HCT116 (cell line): ENCODE measurements around the gene MACROH2A2. TPM values are rescaled to one million over a fixed set of nuclear protein-coding genes. Genes with fewer than 3 reads are reported as not detected.

Experiments
- ATAC-seq: fragments of 200-7000 bp; cut with Tn5 transposase; 2 replicates; pipeline ENCODE4 v1.9.1; 2020; ENCODE audit warnings: mild to moderate bottlenecking, moderate library complexity
- BruUV-seq: library from RNA; stranded (reverse); fragments of 400-500 nt; replicated peaks from 2 replicates; lab custom pipeline; 2021; lab: Mats Ljungman, UMichigan
- CTCF ChIA-PET: fragments of 300-600 bp; sonication (Branson Sonifier 250); formaldehyde crosslinking; loops from one replicate; lab custom pipeline; 2021; ENCODE audit warnings: antibody characterized with exemption; lab: Charles Lee
- POLR2A ChIA-PET: fragments of 300-600, 350-600 bp; sonication (Branson Sonifier 250); formaldehyde crosslinking; loops from one replicate; lab custom pipeline; 2021; ENCODE audit warnings: antibody characterized with exemption; lab: Charles Lee
- RAD21 ChIA-PET, 2 experiments: fragments of 300-600 bp; sonication (Branson Sonifier 250); formaldehyde crosslinking; loops; one replicate each; lab custom pipeline; 2023; ENCODE audit warnings: low total read pairs in 2 of 2; ENCODE audit not compliant: uncharacterized antibody in 2 of 2, unreplicated experiment in 2 of 2, low non-redundant PET in 1 of 2; lab: Charles Lee
- DNase-seq: peaks from one replicate; pipeline ENCODE4 v3.0.0-alpha.2; 2010; ENCODE audit warnings: low read depth, low spot score
- H2AFZ ChIP-seq: fragments of 200-600 bp; shearing (Covaris generic), sonication (generic); 2 replicates; pipeline ENCODE4 v1.6.1; 2017; ENCODE audit warnings: low read depth, mixed run types, mixed read lengths, antibody characterized with exemption, low read length; ENCODE audit not compliant: poor library complexity, severe bottlenecking
- H3K27ac ChIP-seq: 2 replicates; pipeline ENCODE4 v1.5.1; 2012; ENCODE audit warnings: low read depth, low read length
- H3K27me3 ChIP-seq: fragments of 200-600 bp; sonication (generic); 2 replicates; pipeline ENCODE4 v1.6.1; 2016; ENCODE audit warnings: mixed run types, low read length, mixed read lengths; ENCODE audit not compliant: insufficient read depth
- H3K36me3 ChIP-seq, 2 experiments: fragments of 200-500 bp in 1 of 2; fragments of 200-600 bp in 1 of 2; sonication (Bioruptor generic) in 1 of 2; sonication (generic) in 1 of 2; 2 replicates each; pipeline versions ENCODE4 v1.5.1 to v1.6.1; 2014 to 2016; ENCODE audit warnings: low read length in 2 of 2, inconsistent platforms in 1 of 2, mixed read lengths in 1 of 2, mixed run types in 1 of 2; ENCODE audit not compliant: insufficient read depth in 2 of 2, control insufficient read depth in 1 of 2
- H3K4me1 ChIP-seq, 2 experiments: fragments of 200-600 bp in 1 of 2; sonication (generic) in 1 of 2; 2 replicates each; pipeline versions ENCODE4 v1.5.1 to v1.6.1; 2012 to 2017; ENCODE audit warnings: low read length in 2 of 2, inconsistent platforms in 1 of 2, mild to moderate bottlenecking in 1 of 2, mixed read lengths in 1 of 2, mixed run types in 1 of 2, moderate library complexity in 1 of 2; ENCODE audit not compliant: insufficient read depth in 2 of 2, control insufficient read depth in 1 of 2
- H3K4me2 ChIP-seq: fragments of 200-600 bp; sonication (generic); 2 replicates; pipeline ENCODE4 v1.6.1; 2017; ENCODE audit warnings: mixed run types, low read length, mixed read lengths
- H3K4me3 ChIP-seq, 2 experiments: fragments of 200-600 bp in 1 of 2; sonication (generic) in 1 of 2; replicated peaks in 1 of 2; 2 replicates each; pipeline ENCODE4 v1.5.1; 2011 to 2016; ENCODE audit warnings: low read length in 2 of 2, control low read depth in 1 of 2, low read depth in 1 of 2, mild to moderate bottlenecking in 1 of 2, mixed read lengths in 1 of 2, mixed run types in 1 of 2
- H3K79me2 ChIP-seq: fragments of 200-600 bp; sonication (generic); 2 replicates; pipeline ENCODE4 v1.6.1; 2017; ENCODE audit warnings: mild to moderate bottlenecking, mixed run types, low read length, moderate library complexity, mixed read lengths; ENCODE audit not compliant: insufficient read depth
- H3K9ac ChIP-seq: fragments of 200-600 bp; sonication (generic); 2 replicates; pipeline ENCODE4 v1.6.1; 2016; ENCODE audit warnings: low read length, mixed read lengths
- H3K9me2 ChIP-seq: fragments of 200-600 bp; sonication (generic), shearing (Covaris generic); 2 replicates; pipeline ENCODE4 v1.6.1; 2017; ENCODE audit warnings: mixed run types, mild to moderate bottlenecking, moderate library complexity; ENCODE audit not compliant: insufficient read depth
- H3K9me3 ChIP-seq, 2 experiments: fragments of 200-500 bp in 1 of 2; fragments of 200-600 bp in 1 of 2; sonication (Bioruptor generic) in 1 of 2; sonication (generic) in 1 of 2; 2 replicates each; pipeline ENCODE4 v1.6.1; 2014 to 2017; ENCODE audit warnings: low read length in 2 of 2, mixed read lengths in 2 of 2, inconsistent platforms in 1 of 2, low read depth in 1 of 2, mild to moderate bottlenecking in 1 of 2, mixed run types in 1 of 2, moderate library complexity in 1 of 2; ENCODE audit not compliant: control insufficient read depth in 1 of 2, insufficient read depth in 1 of 2
- H4K20me1 ChIP-seq: fragments of 200-600 bp; sonication (generic), shearing (Covaris generic); 2 replicates; pipeline ENCODE4 v1.6.1; 2017; ENCODE audit warnings: mixed run types, mild to moderate bottlenecking, moderate library complexity; ENCODE audit not compliant: insufficient read depth
- CEBPB ChIP-seq: IDR thresholded peaks from 2 replicates; pipeline ENCODE4 v1.6.1; 2012; ENCODE audit warnings: low read depth
- CTCF ChIP-seq, 3 experiments: fragments of 200-600 bp in 1 of 3; sonication (generic) in 1 of 3; IDR thresholded peaks in 2 of 3; conservative IDR thresholded peaks in 1 of 3; 2 replicates each; pipeline ENCODE4 v1.5.1; 2012 to 2017; ENCODE audit warnings: low read depth in 2 of 3, low read length in 2 of 3, antibody characterized with exemption in 1 of 3, borderline replicate concordance in 1 of 3, control low read depth in 1 of 3, mild to moderate bottlenecking in 1 of 3, mixed read lengths in 1 of 3, mixed run types in 1 of 3, moderate library complexity in 1 of 3; ENCODE audit not compliant: insufficient read depth in 1 of 3
- EGR1 ChIP-seq: IDR thresholded peaks from 2 replicates; pipeline ENCODE4 v1.6.1; 2012; ENCODE audit warnings: low read depth
- POLR2AphosphoS5 ChIP-seq: IDR thresholded peaks from 2 replicates; pipeline ENCODE4 v1.6.1; 2011; ENCODE audit warnings: mild to moderate bottlenecking, low read depth, low read length, moderate library complexity
- RAD21 ChIP-seq: IDR thresholded peaks from 2 replicates; pipeline ENCODE4 v1.6.1; 2012; ENCODE audit warnings: low read depth, mild to moderate bottlenecking
- SRF ChIP-seq: IDR thresholded peaks from 2 replicates; pipeline ENCODE4 v1.6.1; 2012; ENCODE audit warnings: low read depth
- intact Hi-C: fragments of 100-400 bp; cut with micrococcal nuclease; formaldehyde crosslinking; loops from 2 replicates; pipeline ENCODE4 v1.10.0; 2022
- total RNA-seq: library from RNA; stranded (reverse); gene quantifications from one replicate; pipeline ENCODE4 v1.2.1, GENCODE V29; 2021; ENCODE audit not compliant: unreplicated experiment
- TF ChIP-seq, protein P1 (sequence below): IDR thresholded peaks from 2 replicates; pipeline ENCODE4 v1.6.1; 2012

The MACROH2A2 gene
- total RNA-seq, 1 experiment from 2014 or later, result 41.4 TPM

DNA sequence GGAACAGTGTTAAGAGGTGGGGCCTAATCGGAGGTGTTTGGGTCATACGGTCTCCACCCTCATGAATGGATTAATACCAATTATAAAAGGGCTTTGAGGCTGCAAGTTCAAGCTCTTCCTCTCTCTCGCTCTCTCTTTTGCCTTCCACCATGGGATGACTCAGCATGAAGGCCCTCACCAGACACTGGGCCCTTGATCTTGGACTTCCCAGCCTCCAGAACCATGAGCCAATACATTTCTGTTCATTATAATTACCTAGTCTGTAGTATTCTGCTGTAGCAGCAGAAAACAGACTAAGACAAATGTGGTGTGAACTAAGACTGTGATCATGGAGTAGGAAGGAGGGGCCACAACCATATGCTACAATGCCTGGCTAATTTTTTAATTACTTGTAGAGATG, 72.3 kb downstream of the MACROH2A2 start:
- BruUV-seq, result no TSS peak
- RAD21 ChIA-PET, result no interaction called here
- Histone ChIP-seq H3K4me3 (no peak overlapping the region), H3K36me3 (peaks cover 2 to 21% of the 10 kb centered on the region in 2 experiments; a peak in 3 of 4 replicates), H3K9me2 (no peaks in the 10 kb centered on the region), H3K79me2 (peaks cover 42% of the 10 kb centered on the region), H3K4me2 (no peak overlapping the region), H3K27me3 (no peaks in the 10 kb centered on the region), H4K20me1 (no peaks in the 10 kb centered on the region), H2AFZ (no peak overlapping the region), H3K9ac (no peak overlapping the region), H3K9me3 (no peaks in the 10 kb centered on the region), H3K4me1 (peaks cover 0 to 7% of the 10 kb centered on the region in 2 experiments; a peak in 1 of 4 replicates), H3K27ac (no peak overlapping the region)
- intact Hi-C loops, result no loop called here
- TF ChIP-seq SRF (no peak), CEBPB (no peak), CTCF (IDR thresholded peaks at IDR 0.05 in 2 of 3, conservative IDR thresholded peaks at IDR 0.05 in 1 of 3; ENCODE audit: borderline replicate concordance in 1 of 3, insufficient read depth in 1 of 3, low read depth in 2 of 3, low read length in 2 of 3) (no peak), RAD21 (no peak), POLR2AphosphoS5 (no peak), EGR1 (no peak)
- TF ChIP-seq, protein P1, sequence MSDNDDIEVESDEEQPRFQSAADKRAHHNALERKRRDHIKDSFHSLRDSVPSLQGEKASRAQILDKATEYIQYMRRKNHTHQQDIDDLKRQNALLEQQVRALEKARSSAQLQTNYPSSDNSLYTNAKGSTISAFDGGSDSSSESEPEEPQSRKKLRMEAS, result no peak
- POLR2A ChIA-PET, result no interaction called here
- ATAC-seq, result no peak
- no peak for DNase-seq
- CTCF ChIA-PET, result no interaction called here
